Measurements from ENCODE around the gene KIAA2012.

- TF ChIP-seq TAF1 (IDR thresholded peaks at IDR 0.05; ENCODE audit: borderline replicate concordance, low read depth, low read length) (no peak), POLR2A (IDR thresholded peaks at IDR 0.05; ENCODE audit: low read depth, low read length) (no peak)
Measured at GRCh38 chr2:202114291-202114690, 41.2 kb downstream of the KIAA2012 start.

Measured in GM12892 (cell line).